Putamen (tissue), 1 donor: ENCODE results near the gene PON1.

ENCODE experiments used
- DNase-seq: peaks from one replicate; pipeline ENCODE4 v3.0.0-alpha.2; 2016; ENCODE audit warnings: low spot score

PON1 gene

DNA sequence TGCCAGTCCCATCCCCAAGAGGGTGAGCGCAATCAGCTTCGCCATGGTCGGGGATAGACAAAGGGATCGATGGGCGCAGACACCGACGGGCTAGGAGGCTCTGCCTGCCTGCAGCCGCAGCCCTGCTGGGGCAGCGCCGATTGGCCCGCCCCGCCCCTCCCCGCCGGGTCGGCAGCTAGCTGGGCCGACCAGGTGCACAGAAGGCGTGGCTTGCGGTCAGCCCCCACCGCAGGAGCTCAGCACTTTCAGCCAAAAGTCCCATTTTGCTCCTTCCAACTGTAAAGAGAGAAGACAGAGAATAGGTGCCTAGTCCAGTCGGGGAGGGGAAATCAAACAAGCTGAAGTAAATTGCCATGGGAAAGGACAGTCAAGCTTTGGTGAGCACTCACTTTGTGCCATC, at the start of gene PON1:
TSS of gene PON1 (minus strand) at position 102 of the 400 bp plus-strand sequence. CDS start at position 45, 57 bp downstream.
- no peak for DNase-seq

- DNase-seq: no peak
These were observed 49.0 kb upstream of the PON1 start for GRCh38 chr7:95373323-95373722.

- no peak for DNase-seq
These were observed 43.9 kb upstream of the PON1 start for GRCh38 chr7:95368235-95368634.

DNA sequence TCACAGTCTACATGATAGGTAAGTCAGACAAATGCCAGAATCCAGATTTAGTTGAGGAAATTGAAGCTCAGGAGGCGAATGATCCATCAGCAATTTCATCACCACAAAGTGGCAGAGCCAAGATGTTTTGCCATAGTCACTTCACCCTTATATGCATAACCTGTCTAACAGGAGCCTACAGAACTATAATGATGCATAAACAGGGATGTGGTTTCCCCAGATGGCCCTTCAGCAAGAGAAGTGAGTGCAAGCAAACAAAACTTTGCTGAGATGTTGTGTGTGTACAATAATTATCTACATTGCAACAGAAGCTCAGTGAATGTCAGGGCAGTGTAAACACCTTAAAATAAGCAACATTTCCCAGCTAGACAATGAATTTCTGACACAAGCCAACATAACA, 43.3 kb upstream of the PON1 start:
- no peak for DNase-seq

GRCh38 chr7:95365151-95365550, 40.8 kb upstream of the PON1 start:
- no peak for DNase-seq

- DNase-seq: peak; percentile 4
These were observed 33.3 kb upstream of the PON1 start for GRCh38 chr7:95357623-95358022.

GRCh38 chr7:95342642-95343307, 18.4 kb upstream of the PON1 start:
- no peak for DNase-seq

GRCh38 chr7:95342029-95342428, 17.7 kb upstream of the PON1 start:
- no peak for DNase-seq

- no peak for DNase-seq
These were observed 16.2 kb upstream of the PON1 start for GRCh38 chr7:95340491-95340890.

GRCh38 chr7:95338832-95339231, 14.5 kb upstream of the PON1 start:
- DNase-seq: no peak

- no peak for DNase-seq
These were observed 10.8 kb upstream of the PON1 start for GRCh38 chr7:95335093-95335492.

- DNase-seq: no peak
These were observed 10.1 kb upstream of the PON1 start for GRCh38 chr7:95334447-95334846.

DNA sequence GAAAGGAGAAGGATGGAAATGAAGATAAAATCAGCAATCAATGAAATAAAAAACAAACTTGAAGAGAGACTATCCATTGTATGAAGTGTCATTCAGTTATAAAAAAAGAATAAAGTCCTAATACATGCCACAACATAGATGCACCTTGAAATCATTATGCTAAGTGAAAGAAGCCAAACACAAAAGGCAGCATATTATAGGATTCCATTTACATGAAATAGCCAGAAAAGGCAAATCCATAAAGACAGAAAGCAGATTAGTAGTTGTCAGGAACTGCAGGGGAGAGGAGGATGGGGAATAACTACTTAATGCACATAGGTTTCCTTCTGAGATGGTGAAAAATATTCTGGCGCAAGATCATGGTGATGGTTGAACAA, 6.6 kb upstream of the PON1 start:
- no peak for DNase-seq

- DNase-seq: no peak
These were observed 6.0 kb upstream of the PON1 start for GRCh38 chr7:95330204-95330960.

DNA sequence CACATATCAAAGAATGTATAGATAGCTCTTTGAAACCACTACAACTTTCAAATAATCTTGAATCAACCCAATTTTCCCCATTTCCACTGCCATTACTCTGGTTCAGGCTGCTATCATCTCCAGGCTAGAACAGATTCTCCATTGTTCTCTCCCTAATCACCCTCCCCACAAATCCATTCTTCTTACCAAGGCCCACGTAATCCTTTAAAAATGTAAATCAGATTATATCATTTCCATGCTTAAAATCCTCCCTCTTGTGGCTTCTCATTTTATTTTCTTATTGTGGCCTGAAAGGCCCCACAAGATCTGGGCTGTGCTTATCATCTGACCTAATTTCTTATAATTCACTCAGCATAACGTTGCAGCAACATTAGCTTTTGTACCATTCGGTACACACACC, 3.0 kb upstream of the PON1 start:
- DNase-seq: no peak

- DNase-seq: no peak
These were observed 762 bp downstream of the PON1 start for GRCh38 chr7:95323410-95324129.

- no peak for DNase-seq
These were observed 1.5 kb downstream of the PON1 start for GRCh38 chr7:95322854-95323253.

DNA sequence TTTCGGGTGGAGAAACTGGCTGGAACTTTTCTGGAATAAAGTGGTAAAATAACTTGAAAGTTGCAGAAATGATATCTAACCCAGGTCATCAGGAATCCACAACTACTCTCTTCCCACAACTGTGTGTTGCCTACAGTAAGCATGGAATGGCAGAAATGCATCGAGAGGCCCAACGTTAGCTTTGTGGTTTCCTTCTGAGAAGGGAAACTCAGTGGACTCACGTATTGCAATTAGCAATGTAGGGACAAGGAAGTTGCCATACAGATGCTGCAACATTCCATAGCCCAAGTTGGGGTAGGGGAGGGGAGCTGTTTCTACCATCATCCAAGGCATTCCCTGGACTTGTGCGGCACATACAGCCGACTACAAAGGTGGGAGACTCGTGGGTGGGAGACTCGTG, 1.9 kb downstream of the PON1 start:
- DNase-seq: no peak

GRCh38 chr7:95321720-95322119, 2.6 kb downstream of the PON1 start:
- DNase-seq: no peak

GRCh38 chr7:95320651-95321050, 3.7 kb downstream of the PON1 start:
- no peak for DNase-seq

DNA sequence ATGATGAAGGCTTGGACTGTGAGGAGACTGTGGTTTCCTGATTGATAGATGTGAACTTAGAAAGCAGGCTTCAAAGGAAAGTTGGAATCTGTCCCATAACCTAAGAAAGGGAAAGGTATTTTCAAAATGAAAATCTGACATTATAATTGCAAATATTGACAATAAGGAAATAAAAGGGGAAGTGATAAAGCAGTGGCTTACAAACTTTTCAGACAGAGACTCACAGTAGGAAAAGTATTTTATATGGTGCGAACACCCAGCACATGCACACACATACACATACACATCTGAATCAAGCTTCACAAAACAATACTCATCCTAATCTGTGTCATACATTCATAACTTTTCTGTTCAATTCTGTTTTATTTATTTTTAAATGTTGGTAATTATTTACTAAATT, 4.8 kb downstream of the PON1 start:
- no peak for DNase-seq

- DNase-seq: no peak
These were observed 5.7 kb downstream of the PON1 start for GRCh38 chr7:95318501-95319100.

- no peak for DNase-seq
These were observed 6.4 kb downstream of the PON1 start for GRCh38 chr7:95317966-95318365.
